Activated T-helper 9 cell treated with anti-CD3 and anti-CD28 coated beads, Interleukin-2, amount 50 U/mL, for 16 hours (primary cell): ENCODE data around the gene RAB35.

Source experiments
- DNase-seq: peaks from one replicate; pipeline ENCODE4 v3.0.0-alpha.2; 2020; ENCODE audit warnings: low read depth

Gene RAB35

DNA sequence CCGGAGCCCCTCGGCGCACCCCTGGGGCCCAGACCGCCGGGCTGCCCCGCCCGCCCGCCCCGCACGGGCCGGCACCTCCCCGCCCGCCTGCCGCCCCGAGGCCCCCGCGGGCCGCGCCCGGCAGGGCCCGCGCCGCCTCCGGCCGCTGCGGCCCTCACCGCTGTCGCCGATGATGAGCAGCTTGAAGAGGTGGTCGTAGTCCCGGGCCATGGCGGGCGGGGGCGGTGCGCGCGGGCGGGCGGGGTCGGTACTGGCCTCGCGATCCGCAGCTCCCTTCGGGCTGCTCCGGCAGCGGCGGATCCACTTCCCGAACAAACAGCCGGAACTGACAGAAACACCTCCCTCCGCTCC is at the start of gene RAB35:
Gene RAB35, minus strand, starts transcription at position 313 of the 351 bp plus-strand sequence. Its CDS starts 103 bp downstream, at position 210.
- DNase-seq: no peak

DNA sequence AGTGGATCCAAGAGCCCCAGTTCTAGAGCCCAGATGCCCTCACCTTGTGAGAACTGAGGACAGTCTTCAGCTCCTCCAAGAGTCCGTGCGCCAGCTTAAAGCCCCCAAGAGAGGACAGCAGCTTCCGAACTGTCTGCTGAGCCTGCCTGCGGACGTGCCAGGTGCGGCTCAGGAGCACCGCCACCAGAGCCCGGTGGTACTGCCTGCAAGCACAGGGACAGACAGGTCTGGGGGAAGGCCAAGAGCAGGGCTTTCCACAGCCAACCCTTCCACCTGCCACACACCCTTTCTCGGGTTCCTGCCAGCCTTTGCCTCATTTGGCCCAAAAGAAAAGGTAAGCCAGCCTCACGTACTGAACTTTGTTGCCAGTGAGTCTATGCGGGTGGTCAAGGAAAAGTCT is 47.7 kb upstream of the RAB35 start:
- DNase-seq: no peak

DNA sequence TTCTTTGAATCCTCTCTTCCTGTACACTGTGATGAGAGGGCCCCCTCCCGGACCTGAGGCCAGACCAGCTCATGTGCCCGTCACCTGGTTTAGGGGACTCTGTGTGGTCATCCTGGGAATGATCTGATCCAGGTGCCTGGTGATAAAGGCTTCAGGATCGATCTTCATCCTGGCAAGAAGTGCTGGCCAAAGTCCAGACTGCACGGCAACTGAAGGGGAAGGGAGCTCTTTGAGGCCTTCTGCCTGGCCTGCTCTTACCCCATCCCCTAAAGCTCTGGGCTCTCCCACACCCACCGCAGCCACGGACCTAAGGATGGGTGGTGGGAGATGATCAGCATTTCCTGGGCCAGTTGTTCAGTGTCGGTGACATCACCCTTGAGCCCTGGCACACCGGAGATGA is 46.2 kb upstream of the RAB35 start:
- no peak for DNase-seq

DNA sequence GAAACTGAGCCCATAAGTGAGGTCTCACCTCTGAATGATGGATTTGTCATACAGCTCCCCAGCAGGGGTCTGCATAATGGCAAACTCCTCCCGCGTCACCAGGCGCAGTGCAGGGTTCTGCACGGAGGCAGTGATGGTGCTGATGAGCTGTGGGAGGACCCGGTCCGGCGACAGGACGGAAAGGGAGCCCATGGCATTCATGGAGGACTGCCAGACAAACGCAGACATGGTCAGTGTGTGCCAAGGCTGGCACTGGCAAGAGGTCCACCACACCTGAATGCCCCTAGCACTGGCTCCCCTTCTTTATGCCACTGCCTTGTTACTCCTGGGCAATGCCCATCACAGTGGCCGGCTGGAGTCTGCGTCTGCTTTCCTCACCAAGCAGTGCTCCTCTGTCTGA is 45.3 kb upstream of the RAB35 start:
- DNase-seq: no peak

DNA sequence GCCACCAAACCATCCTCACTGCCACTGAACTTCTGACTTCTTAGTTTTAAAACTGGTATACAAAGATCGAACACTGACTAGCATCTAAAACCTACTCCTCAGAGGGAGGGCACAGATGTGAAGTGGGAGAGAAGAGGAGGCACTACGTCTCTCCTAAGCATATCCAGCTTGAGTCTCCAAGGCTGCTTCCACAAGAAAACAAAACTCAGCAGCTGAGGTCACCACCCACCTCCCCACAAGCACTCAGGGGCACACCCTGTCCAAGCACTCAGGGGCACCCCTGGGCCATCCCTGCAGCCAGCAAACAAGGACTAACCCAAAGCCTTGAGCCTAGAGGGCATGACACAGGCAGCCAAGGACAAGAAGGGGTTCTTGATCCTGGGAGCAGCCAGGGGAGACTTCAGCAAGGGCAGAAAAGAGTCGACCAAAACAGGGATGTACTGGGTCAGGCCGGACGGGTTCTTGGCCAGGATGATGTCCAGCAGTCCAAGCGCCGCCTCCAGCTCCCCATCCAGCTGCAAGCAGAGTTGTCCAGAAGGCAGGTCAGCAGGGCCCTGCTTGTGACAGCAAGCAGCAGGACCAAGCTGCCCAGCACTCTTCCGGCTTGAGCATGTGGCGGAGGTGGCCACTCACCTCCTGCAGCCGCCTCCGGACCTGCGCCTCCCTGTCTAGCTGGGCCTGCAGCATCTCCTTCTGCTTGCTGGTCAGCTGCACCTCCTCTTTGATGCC is 43.1 kb upstream of the RAB35 start:
- DNase-seq: no peak

DNA sequence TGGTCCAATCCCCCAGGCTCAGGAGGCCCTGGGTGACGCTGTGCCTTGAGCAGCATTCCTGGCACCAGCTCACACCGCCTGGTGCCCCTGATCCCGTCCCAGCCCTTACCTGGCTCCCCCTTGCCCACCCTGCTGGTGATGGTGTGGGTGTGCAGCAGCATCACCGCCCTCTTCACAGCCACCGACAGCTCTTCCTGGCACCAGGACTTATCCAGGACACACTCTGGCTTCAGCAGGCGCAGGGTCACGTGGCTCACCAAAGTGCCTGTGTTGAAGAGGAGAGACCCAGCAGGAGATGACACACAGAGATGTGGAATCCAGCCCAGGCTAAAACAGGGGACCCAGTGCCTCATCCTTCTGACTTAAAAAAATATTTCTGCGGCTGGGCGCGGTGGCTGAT is 41.8 kb upstream of the RAB35 start:
- DNase-seq: no peak

DNA sequence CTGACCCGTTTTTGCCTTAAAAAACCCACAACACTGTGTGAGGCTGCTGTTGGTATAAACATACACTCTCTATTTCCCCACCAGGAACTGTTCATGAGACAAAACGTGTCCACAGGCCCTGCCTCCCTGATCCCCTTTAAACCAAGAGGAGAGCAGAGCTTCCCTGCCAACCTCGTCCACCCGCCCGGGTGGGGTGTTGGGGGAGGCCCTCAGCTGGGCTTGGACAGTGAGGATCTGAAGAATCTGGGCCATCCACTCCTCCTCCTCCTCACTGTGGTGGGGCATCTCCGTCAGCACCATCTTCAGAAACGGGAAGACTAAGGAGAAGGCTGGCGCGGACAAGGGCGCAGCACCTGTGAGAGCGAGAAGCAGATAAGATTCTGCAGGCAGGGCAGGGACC is 41.1 kb upstream of the RAB35 start:
- DNase-seq: no peak

DNA sequence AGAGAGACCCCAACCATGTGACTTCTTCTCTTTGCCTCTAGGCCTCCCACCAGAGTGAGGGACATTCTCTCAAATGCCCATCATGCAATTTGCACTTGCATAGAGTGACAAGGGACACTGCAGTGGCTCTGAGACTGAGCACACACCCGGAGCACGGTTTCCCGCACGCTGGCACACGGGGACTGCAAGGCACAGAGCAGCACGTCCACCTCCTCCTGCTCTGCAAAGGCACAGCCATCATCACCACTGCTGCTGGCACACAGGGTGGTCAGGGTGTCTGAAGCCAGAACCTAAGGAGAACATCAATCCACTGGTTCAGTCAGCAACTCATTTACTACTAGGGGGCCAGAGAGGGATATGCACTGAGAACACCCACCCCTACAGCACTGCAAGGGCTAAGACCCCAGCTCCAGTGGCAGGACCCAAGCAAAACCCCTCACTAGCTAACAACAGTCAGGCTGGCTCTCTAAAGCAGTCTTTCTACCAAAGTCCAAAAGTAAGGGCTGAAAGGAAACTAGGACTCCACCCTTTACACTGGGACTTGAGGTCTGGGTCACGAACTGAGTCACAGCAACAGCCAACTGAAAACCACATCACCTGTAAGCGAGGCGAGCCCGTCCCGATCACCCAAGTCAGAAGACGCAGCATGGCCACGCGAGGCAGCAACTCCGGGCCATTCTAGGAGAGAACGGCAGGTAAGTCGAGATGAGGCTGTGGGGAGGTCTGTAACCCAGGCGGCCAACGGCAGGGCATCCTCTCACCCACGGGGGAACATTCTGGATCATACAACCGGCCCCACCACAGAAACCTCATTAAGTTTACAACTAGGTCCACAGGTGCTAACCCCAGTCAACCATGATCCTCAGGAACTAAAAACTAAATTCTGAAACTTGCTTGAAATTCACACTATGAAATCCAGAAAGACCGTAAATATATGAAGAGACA is 40.0 kb upstream of the RAB35 start:
- DNase-seq: no peak

DNA sequence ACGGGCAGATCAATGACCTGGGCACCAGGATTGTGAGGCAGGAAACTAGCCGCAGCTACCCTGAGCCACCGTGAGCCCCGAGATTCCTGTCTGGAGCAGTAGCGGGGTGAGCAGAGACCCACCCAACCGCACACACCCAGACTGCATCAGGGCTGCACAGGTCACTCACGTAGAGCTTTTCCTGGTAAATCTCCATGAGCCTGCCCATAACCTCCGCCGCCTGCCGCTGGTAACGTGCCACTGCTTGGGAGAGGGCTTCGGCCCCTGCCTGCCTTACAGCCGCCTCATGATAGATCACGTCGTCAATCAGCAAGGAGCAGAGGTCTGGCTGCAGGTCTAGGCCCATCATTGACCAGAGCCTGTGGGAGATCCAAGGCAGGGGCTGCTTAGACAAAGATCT is 38.5 kb upstream of the RAB35 start:
- DNase-seq: no peak

DNA sequence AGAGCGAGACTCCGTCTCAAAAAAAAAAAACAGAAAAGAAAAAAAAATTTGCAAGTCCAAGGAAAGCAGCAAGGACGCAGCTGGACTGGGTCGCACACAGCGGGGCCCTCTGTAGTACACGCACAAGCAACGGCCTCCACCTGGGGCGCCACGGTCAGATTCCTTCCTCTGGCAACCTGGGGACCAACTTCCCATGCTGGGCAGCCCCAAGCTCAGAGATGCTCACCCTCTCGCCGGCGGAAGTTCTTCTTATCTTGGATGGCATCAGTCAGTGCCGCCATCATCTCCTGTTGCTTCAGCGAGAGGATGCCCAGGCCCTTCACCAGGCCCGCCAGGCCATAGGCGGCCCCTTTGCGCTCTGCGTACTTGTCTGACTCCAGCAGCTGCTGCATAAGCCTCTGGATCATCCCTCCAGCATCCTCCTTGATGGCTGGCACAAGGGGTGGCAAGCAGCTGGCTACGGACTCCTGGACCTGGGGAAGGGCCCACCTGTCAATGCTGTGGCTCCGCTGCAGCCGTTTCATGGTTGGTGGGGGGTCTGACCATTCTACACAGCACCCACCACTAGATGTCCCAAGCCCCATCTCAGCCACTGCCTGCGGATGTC is 34.5 kb upstream of the RAB35 start:
- DNase-seq: no peak

DNA sequence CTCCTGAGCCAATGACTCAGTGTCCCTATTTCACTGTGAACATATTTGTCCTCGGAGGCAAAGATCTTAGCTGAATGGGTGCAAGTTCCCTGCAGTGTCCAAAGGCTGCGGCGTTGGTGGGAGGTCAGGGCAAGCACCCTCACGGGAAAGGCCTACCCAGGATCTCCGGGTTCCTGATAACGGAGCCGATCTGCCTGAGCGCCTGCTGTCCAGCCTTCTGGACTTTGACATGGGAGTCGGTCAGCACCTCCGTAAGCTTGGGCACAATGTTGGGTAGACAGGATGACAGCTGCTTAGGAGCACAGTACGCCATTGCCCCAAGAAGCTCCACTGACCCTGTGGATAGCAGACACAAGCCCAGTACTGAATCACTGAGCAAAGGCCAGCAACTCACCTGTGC is 31.5 kb upstream of the RAB35 start:
- DNase-seq: no peak

DNA sequence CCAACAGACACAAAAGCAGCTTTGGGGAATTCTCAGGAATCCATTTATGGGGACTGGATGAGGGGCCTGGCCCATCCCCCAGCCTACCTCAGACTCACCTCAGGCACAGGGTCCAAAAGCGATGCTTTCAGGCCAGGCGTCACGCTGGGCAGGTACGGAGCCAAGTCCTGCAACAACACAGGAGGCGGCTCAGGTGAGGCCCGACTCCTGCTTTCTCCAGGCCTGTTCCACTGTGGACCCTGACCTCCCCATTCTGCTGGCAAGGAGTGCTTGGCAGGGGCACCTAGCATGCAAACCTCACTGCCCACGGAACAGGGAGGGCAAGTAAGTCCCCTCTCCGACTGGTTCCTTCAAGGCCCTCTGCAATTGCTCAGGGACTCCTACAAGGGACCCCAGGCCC is 28.6 kb upstream of the RAB35 start:
- DNase-seq: no peak

DNA sequence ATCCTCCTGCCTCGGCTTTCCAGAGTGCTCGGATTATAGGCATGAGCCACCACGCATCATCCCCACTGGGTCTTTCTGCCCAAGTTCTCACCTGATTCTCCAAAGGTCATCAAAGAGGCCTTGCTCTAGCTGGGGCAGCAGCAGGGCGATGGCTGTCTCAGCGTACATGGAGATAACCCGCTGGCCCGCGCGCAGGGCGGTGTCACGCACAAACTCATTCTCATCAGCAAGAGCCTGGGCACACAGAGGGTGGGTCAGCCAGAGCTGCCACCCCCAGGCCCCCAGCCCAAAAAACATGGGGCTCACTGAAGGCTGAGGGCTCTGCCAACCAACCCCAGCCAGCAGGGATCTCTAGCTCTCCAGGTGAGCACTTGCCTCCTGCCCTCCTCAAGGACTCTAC is 27.7 kb upstream of the RAB35 start:
- DNase-seq: no peak

DNA sequence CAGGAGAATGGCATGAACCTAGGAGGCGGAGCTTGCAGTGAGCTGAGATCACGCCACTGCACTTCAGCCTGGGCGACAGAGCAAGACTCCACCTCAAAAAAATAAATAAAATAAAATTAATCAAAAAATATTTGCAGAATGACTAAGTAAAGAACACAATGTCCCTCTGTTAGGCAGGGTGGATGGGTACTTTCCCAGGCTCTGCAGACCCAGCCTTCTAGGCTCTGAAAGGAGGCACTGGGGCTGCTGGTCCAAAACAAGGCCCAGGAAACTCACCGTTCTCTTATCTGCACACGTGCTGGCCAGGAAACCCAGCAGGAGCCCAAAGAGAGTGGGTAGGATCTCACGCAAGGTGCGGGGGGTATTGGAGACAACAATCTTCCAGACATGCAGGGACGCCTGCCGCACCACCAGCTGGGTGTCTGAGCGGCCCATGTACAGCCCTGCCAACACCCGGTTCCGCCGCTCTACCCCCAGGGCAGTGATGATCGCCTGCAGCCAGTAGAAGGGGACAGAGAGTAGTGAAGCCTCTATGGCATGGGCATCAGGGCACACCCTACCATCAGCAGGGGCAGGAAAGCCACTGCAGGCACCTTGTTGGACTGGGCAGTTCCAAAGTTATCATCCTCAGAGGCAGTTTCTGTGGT is 25.8 kb upstream of the RAB35 start:
- no peak for DNase-seq

DNA sequence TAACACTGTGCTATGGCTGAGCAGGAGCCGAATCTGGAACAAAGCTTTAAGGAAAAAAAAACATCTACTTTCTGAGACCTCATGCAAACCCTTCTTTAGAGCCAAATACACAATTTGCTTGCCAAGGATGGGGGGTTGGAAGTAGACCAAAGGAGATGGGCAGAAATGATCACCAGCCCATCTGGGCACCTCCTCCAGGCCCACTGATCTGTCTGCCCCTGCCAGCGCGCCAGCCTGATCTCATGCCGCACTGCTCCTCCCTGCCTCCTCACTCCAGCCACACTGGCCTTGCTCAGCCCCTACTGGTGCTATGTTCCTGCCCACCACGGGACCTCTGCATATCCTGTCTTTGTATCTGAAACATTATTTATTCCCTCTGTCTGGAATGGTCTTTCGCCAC is 24.8 kb upstream of the RAB35 start:
- DNase-seq: no peak

DNA sequence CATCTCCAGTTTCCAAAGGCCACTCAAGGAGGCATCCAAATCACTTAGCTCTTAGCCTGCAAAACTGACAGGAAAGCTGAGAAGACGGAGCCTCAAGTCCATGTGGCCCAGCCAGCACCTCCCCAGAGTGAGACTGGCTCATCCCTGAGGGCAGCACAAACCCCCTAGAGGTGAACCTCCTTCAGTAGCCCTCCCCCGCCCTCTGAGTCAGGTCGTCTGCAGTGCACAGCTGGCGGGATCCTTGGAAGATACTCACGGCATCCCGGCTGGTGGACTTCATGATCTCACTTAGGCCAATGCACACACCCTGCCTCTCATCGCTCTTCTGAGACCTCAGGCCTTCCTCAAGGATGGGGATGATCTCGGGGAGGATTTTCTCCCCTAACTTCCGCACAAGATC is 24.1 kb upstream of the RAB35 start:
- no peak for DNase-seq

DNA sequence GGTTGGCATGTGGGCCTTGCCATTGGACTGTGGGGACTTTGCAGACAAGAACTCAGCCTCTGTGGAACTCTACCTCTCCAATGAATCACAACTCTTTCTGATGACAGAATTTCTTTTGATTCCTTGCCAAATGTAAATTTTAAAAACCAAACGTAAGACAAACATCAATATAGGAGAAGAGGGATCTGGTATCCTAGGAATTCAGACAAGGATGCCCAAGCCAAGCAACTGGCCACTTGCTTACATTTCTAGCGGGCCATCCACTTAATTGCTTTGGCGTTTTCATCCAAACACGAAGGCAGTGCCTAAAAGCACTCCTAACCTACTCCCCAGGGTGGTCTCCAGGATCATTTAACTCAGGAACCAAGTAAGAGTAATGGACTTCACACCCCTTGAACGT is 23.4 kb upstream of the RAB35 start:
- no peak for DNase-seq

DNA sequence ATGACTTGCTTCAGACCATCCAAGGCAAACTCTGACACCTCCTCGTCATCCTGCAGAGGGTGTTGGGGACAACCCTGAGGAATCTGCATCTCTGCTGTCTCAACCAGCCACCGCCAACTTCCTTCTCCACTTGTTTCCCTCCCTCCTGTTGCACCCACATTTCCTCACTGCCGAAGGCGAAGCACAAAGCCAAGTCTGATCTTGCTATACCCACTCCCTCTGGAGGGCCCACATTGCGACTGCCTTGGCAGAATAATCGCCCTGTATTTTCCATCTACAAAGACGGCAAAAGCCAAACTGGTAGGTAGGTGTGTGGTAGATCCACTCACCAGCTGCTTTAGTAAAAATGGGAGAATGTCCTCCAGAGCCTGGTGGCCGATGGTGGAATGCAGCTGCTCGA is 21.8 kb upstream of the RAB35 start:
- DNase-seq: no peak

DNA sequence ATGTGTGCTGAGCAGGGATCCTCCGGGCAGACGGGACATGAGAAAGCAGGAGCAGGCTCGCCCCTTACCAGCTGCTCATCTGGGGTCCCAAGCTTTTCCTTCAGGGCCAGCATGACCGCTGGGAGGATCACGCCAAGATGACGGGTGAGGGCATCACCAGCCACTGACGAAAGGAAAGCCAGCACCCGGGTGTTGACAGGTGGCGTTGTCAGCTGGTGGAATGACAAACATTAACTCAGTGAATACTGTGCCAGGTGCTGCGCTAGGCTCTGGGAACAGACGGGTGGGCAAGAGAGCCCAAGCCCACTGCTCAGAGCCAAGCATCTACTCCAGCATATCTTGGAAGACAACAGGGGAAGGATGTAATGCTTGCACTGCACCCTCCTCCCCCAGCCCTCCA is 21.3 kb upstream of the RAB35 start:
- DNase-seq: no peak

DNA sequence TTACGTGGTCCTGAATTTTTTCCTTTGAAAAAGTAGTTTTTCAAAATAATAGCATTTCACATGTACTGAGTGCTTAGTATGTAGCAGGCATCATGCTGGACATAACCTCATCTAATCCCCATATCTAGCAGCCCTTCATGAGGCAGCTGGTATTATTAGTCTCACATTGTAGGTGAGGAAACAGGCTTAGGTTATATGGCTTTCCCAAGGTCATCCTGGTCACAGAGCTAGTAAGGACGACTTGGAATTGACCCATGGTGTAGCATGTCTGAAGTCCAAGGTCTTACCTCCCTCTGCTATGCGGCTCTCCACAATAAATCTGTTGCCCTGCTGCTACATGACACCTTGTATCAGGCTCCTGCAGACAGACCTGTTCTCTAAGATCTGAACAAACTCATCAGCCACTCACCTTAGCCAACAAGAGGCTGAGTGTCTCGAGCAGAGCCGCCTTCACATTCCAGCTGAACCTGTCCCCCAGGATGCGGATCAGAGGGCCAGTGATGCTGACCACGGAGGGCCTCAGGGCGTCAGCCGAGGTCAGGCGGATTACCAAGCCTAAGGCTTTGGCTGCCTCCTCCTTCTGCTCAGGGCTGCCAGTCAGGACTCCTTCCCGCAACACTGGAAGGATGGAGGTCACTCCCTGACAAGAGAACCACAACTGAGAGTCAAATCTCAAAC is 19.7 kb upstream of the RAB35 start:
- DNase-seq: no peak

DNA sequence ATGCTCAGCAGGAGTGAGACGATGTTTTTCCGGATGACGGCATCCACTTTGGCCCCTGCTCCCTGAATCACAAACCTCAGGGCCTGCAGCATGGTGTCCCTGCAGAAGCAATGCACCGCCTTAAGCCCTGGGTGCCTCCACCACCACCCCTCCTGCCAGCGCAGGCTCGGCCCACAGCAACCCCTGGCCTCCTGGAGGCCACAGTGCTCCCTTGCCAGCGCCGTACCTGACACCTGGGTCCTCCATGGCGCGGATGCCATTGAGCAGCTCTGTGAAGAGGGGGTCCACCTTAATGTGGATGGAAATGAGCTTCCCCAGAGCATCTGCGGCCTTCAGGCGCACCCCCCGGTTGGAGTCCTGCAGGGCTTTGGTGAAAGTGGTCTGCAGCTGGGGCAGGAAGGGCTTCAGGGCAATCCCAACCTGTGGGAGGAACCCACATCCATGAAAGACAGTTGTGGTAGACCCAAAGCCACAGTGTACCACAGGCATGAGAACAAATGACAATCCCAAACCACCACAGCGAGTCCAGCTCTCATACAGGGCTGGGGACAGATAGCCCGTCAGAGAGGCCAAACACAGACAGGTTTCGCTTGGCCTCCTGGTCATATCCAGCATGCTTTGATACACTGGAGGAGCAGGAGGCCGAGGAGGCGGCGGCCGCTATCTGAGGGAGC is 17.9 kb upstream of the RAB35 start:
- no peak for DNase-seq
